Measurements from ENCODE around the gene MBTPS1. TPM values are rescaled to one million over a fixed set of nuclear protein-coding genes. Genes with fewer than 3 reads are reported as not detected.

MBTPS1 gene
- total RNA-seq, 1 donor from 2014 or later: 85.9 TPM

GRCh38 chr16:84052071-84052622, 64.6 kb downstream of the MBTPS1 start:
- Mint-ChIP-seq H3K27ac (ENCODE audit: unreplicated experiment) (no peak overlapping the region), H3K9me3 (ENCODE audit: unreplicated experiment) (no peaks in the 10 kb centered on the region), H3K4me3 (ENCODE audit: unreplicated experiment) (no peak overlapping the region), H3K27me3 (ENCODE audit: low read depth, unreplicated experiment) (no peaks in the 10 kb centered on the region), H3K36me3 (ENCODE audit: low read depth, unreplicated experiment) (peaks cover 23% of the 10 kb centered on the region), H3K4me1 (ENCODE audit: low read depth, unreplicated experiment) (no peaks in the 10 kb centered on the region)
- Histone ChIP-seq H3K9me3 (ENCODE audit: insufficient read depth, low read depth, low read length) (no peaks in the 10 kb centered on the region), H3K79me2 (ENCODE audit: insufficient read depth, low read length) (no peaks in the 10 kb centered on the region), H2AFZ (ENCODE audit: low read depth, low read length) (no peak overlapping the region), H3K4me2 (ENCODE audit: low read length) (no peak overlapping the region), H3K4me3 (ENCODE audit: insufficient read depth, low read depth, low read length) (no peak overlapping the region), H3K9ac (ENCODE audit: low read length) (no peak overlapping the region), H3K36me3 (ENCODE audit: insufficient read depth, low read length) (peaks cover 9% of the 10 kb centered on the region), H4K20me1 (ENCODE audit: insufficient read depth, low read length) (peaks cover 21% of the 10 kb centered on the region), H3K27me3 (ENCODE audit: insufficient read depth, low read length) (no peaks in the 10 kb centered on the region), H3K27ac (ENCODE audit: low read depth, low read length) (no peak overlapping the region), H3K4me1 (ENCODE audit: insufficient read depth, low read length) (no peaks in the 10 kb centered on the region)
- DNase-seq (ENCODE audit: low read depth) (no peak), FAIRE-seq (no peak)
- no peak for TF ChIP-seq EZH2 (IDR thresholded peaks at IDR 0.05; ENCODE audit: insufficient read depth, low read length)
- TF ChIP-seq, protein P1, sequence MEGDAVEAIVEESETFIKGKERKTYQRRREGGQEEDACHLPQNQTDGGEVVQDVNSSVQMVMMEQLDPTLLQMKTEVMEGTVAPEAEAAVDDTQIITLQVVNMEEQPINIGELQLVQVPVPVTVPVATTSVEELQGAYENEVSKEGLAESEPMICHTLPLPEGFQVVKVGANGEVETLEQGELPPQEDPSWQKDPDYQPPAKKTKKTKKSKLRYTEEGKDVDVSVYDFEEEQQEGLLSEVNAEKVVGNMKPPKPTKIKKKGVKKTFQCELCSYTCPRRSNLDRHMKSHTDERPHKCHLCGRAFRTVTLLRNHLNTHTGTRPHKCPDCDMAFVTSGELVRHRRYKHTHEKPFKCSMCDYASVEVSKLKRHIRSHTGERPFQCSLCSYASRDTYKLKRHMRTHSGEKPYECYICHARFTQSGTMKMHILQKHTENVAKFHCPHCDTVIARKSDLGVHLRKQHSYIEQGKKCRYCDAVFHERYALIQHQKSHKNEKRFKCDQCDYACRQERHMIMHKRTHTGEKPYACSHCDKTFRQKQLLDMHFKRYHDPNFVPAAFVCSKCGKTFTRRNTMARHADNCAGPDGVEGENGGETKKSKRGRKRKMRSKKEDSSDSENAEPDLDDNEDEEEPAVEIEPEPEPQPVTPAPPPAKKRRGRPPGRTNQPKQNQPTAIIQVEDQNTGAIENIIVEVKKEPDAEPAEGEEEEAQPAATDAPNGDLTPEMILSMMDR (IDR thresholded peaks at IDR 0.05; ENCODE audit: insufficient read depth, low read depth, low read length): no peak

DNA sequence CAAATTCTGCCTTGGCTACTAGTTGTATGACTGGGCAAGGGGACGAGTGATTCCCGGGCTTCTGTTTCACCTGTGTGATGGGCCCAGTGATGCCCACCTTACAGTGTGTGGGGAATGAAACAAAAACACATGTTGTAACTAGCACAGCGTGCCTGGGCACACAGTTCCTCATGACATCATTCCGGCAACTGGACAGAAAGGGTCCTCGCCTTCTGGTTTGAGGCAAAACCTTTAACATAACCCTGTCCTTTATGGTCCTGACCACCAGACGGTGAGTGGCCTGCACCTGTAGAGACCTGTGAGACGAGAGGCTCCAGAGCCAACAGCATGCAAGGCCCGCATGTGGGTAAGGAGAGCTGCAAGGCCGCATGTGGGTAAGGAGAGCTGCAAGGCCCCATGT, 66.4 kb downstream of the MBTPS1 start:
- H3K36me3 Mint-ChIP-seq (ENCODE audit: low read depth, unreplicated experiment): peaks cover 13% of the 10 kb centered on the region
- FAIRE-seq (no peak), DNase-seq (ENCODE audit: low read depth) (no peak)
- no peaks in the 10 kb centered on the region for H3K4me1 Mint-ChIP-seq (ENCODE audit: low read depth, unreplicated experiment)
- Histone ChIP-seq H3K27me3 (ENCODE audit: insufficient read depth, low read length) (no peaks in the 10 kb centered on the region), H3K27ac (ENCODE audit: low read depth, low read length) (no peak overlapping the region), H3K4me2 (ENCODE audit: low read length) (no peak overlapping the region), H3K4me1 (ENCODE audit: insufficient read depth, low read length) (no peaks in the 10 kb centered on the region), H3K9ac (ENCODE audit: low read length) (no peak overlapping the region), H2AFZ (ENCODE audit: low read depth, low read length) (no peak overlapping the region), H3K36me3 (ENCODE audit: insufficient read depth, low read length) (peaks cover 8% of the 10 kb centered on the region), H3K9me3 (ENCODE audit: insufficient read depth, low read depth, low read length) (no peaks in the 10 kb centered on the region), H3K79me2 (ENCODE audit: insufficient read depth, low read length) (no peaks in the 10 kb centered on the region), H3K4me3 (ENCODE audit: insufficient read depth, low read depth, low read length) (no peak overlapping the region), H4K20me1 (ENCODE audit: insufficient read depth, low read length) (peaks cover 19% of the 10 kb centered on the region)
- TF ChIP-seq EZH2 (IDR thresholded peaks at IDR 0.05; ENCODE audit: insufficient read depth, low read length): no peak
- TF ChIP-seq, protein P1 (IDR thresholded peaks at IDR 0.05; ENCODE audit: insufficient read depth, low read depth, low read length): no peak
- H3K9me3 Mint-ChIP-seq (ENCODE audit: unreplicated experiment): no peaks in the 10 kb centered on the region
- H3K27ac Mint-ChIP-seq (ENCODE audit: unreplicated experiment): no peak overlapping the region
- no peaks in the 10 kb centered on the region for H3K27me3 Mint-ChIP-seq (ENCODE audit: low read depth, unreplicated experiment)
- H3K4me3 Mint-ChIP-seq (ENCODE audit: unreplicated experiment): no peak overlapping the region

GRCh38 chr16:84049403-84050060, 67.2 kb downstream of the MBTPS1 start:
- H3K4me1 ChIP-seq (ENCODE audit: insufficient read depth, low read length): no peaks in the 10 kb centered on the region
- no peaks in the 10 kb centered on the region for H3K9me3 ChIP-seq (ENCODE audit: insufficient read depth, low read depth, low read length)
- no peaks in the 10 kb centered on the region for H3K4me1 Mint-ChIP-seq (ENCODE audit: low read depth, unreplicated experiment)
- H3K9me3 Mint-ChIP-seq (ENCODE audit: unreplicated experiment): no peaks in the 10 kb centered on the region
- H3K4me3 Mint-ChIP-seq (ENCODE audit: unreplicated experiment): no peak overlapping the region
- H3K36me3 Mint-ChIP-seq (ENCODE audit: low read depth, unreplicated experiment): peaks cover 9% of the 10 kb centered on the region
- no peak overlapping the region for H3K4me3 ChIP-seq (ENCODE audit: insufficient read depth, low read depth, low read length)
- H2AFZ ChIP-seq (ENCODE audit: low read depth, low read length): no peak overlapping the region
- FAIRE-seq (no peak), DNase-seq (ENCODE audit: low read depth) (no peak)
- no peaks in the 10 kb centered on the region for H3K79me2 ChIP-seq (ENCODE audit: insufficient read depth, low read length)
- H3K4me2 ChIP-seq (ENCODE audit: low read length): no peak overlapping the region
- H3K9ac ChIP-seq (ENCODE audit: low read length): no peak overlapping the region
- no peak for TF ChIP-seq EZH2 (IDR thresholded peaks at IDR 0.05; ENCODE audit: insufficient read depth, low read length)
- TF ChIP-seq, protein P1 (IDR thresholded peaks at IDR 0.05; ENCODE audit: insufficient read depth, low read depth, low read length): no peak
- no peak overlapping the region for H3K27ac Mint-ChIP-seq (ENCODE audit: unreplicated experiment)
- H3K36me3 ChIP-seq (ENCODE audit: insufficient read depth, low read length): peaks cover 6% of the 10 kb centered on the region
- no peak overlapping the region for H3K27ac ChIP-seq (ENCODE audit: low read depth, low read length)
- peaks cover 1% of the 10 kb centered on the region for H3K27me3 ChIP-seq (ENCODE audit: insufficient read depth, low read length)
- peaks cover 2% of the 10 kb centered on the region for H3K27me3 Mint-ChIP-seq (ENCODE audit: low read depth, unreplicated experiment)
- H4K20me1 ChIP-seq (ENCODE audit: insufficient read depth, low read length): peaks cover 20% of the 10 kb centered on the region
